HG02610 (cell line): ENCODE data around the gene RGS11.
"Not testable (repeated sequence)": the region's sequence is repeated elsewhere in the genome, so short reads cannot be mapped to it uniquely, and the experiment has no call there.

Source experiments
- ATAC-seq: cut with Tn5 transposase; IDR thresholded peaks from one replicate; pipeline ENCODE4 v1.9.1; 2021; ENCODE audit warnings: mild to moderate bottlenecking, moderate library complexity; ENCODE audit not compliant: unreplicated experiment

The RGS11 gene

GRCh38 chr16:234468-235305, 41.1 kb downstream of the RGS11 start, which contains the start of gene FAM234A:
FAM234A (plus strand) TSS chr16:234821; CDS start chr16:254414, 19,593 bp downstream.
- ATAC-seq = peak; percentile 80

GRCh38 chr16:230949-231348, 44.8 kb downstream of the RGS11 start:
- ATAC-seq = no peak

- not testable (repeated sequence) for ATAC-seq
Observed at GRCh38 chr16:230351-230750, 45.4 kb downstream of the RGS11 start.

GRCh38 chr16:229731-230281, 45.9 kb downstream of the RGS11 start:
- ATAC-seq = no peak

- ATAC-seq = peak; percentile 78
Observed at GRCh38 chr16:228852-229730, 46.7 kb downstream of the RGS11 start, which contains the start of gene LUC7L. LUC7L (minus strand) TSS chr16:229449; CDS start chr16:229339, 110 bp downstream.

- no peak for ATAC-seq
Observed at GRCh38 chr16:228151-228851, 47.4 kb downstream of the RGS11 start.

- no peak for ATAC-seq
Observed at GRCh38 chr16:220021-220420, 55.7 kb downstream of the RGS11 start.
